Ovary (tissue), 9 donors: ENCODE data around the gene COMMD7. TPM values are rescaled to one million over a fixed set of nuclear protein-coding genes. Genes with fewer than 3 reads are reported as not detected.

ENCODE experiments used
- DNase-seq, 5 donors: peaks; one replicate each; pipeline ENCODE4 v3.0.0-alpha.2; 2019 to 2020
- H3K27ac ChIP-seq, 2 donors: fragments of 200-600 bp; one replicate each; pipeline versions ENCODE4 v1.5.1 to v1.8.0; 2019 to 2022
- H3K27me3 ChIP-seq: fragments of 200-600 bp; one replicate; pipeline ENCODE4 v1.8.0; 2022
- H3K36me3 ChIP-seq: fragments of 200-600 bp; sonication (generic); one replicate; pipeline ENCODE4 v1.5.1; 2019
- H3K4me1 ChIP-seq: one replicate; pipeline ENCODE4 v1.8.1; 2013; ENCODE audit warnings: mild to moderate bottlenecking, moderate library complexity; ENCODE audit not compliant: insufficient read depth
- H3K4me3 ChIP-seq: fragments of 200-600 bp; sonication (generic); one replicate; pipeline ENCODE4 v1.5.1; 2017
- H3K9me3 ChIP-seq, 2 donors: fragments of 200-600 bp in 1 of 2; sonication (generic) in 1 of 2; one replicate each; pipeline versions ENCODE4 v1.5.1 to v1.8.1; 2013 to 2019; ENCODE audit warnings: mild to moderate bottlenecking in 1 of 2, moderate library complexity in 1 of 2
- CTCF ChIP-seq, 3 donors: fragments of 450-650 bp in 2 of 3; fragments of 200-600 bp in 1 of 3; IDR thresholded peaks; one replicate each; pipeline versions ENCODE4 v1.5.1 to v1.8.0; 2016 to 2022; ENCODE audit warnings: antibody characterized with exemption in 3 of 3, mild to moderate bottlenecking in 1 of 3
- EP300 ChIP-seq: sonication (generic); formaldehyde crosslinking; IDR thresholded peaks from one replicate; pipeline ENCODE4 v1.6.1; 2017; ENCODE audit warnings: antibody characterized with exemption
- POLR2A ChIP-seq: fragments of 450-650 bp; IDR thresholded peaks from one replicate; pipeline ENCODE4 v1.6.1; 2017; ENCODE audit warnings: antibody characterized with exemption, mild to moderate bottlenecking, moderate library complexity
- WGBS, 3 donors: extraction: QIAGEN DNeasy Blood & Tissue Kit in 1 of 3; methylation state at CpG; one replicate each; pipeline versions ENCODE4 v1.1.5 to v1.1.7; 2013 to 2017; 5-methylcytosine and 5-hydroxymethylcytosine counted together
- intact Hi-C, 4 donors: fragments of 100-400 bp; cut with DNase I; formaldehyde crosslinking; loops; one replicate each; pipeline versions ENCODE4 v1.11.0 to v1.15.1; 2022 to 2023
- polyA plus RNA-seq, 2 donors: library from polyadenylated mRNA; stranded (reverse); fragments of 200-250 nt in 1 of 2; fragments of 350-450 nt in 1 of 2; fragmentation: Illumina TruSeq in 1 of 2; extraction: RNeasy Lipid Tissue Mini Kit (QIAGEN cat#74804) in 1 of 2; gene quantifications; one replicate each; pipeline ENCODE4 v1.2.3, GENCODE V29; 2013 to 2014
- total RNA-seq, 7 donors: library from RNA; depleted of rRNA in 2 of 7; stranded (reverse); fragments of >200 nt in 2 of 7; fragmentation: NEBNext Ultra II Directional in 3 of 7; extraction: Animal tissue kit (Norgen Biotek cat#: 25700) in 3 of 7; gene quantifications; one replicate each; pipeline versions ENCODE4 v1.1.0 to v1.2.4, GENCODE V29; 2016 to 2023
- donor health status: DM: no; HTN: no; CAD: no; lungs with moderate emphysema.
- donor health status: DM: no; HTN: no; CAD: no.
- donor health status: Bipolar disorder and iron deficiency.
- donor health status: DM: yes; HTN: yes; CAD: no.
- donor health status: DM: no; HTN: no; CAD: no.
- donor health status: DM: yes; HTN: yes; CAD: no.

COMMD7 gene
- total and polyA plus RNA-seq, 9 donors: 14.2 to 51.8 (median 26.3) TPM

GRCh38 chr20:32789896-32790750 lies 46.9 kb upstream of the COMMD7 start:
- no peak overlapping the region for H3K4me3 ChIP-seq
- TF ChIP-seq EP300 (no peak), POLR2A (no peak), CTCF (IDR thresholded peaks at IDR 0.05) (peak; percentile 84 to 88 (median 86))
- H3K4me1 ChIP-seq: no peaks in the 10 kb centered on the region
- DNase-seq: peak; percentile 63 to 81 (median 71)
- 64 to 76% (median 72%) methylated on average over 6 of the region's 6 CpGs for WGBS, 3 donors
- H3K36me3 ChIP-seq: no peaks in the 10 kb centered on the region
- intact Hi-C loops: no loop called here
- no peak overlapping the region for H3K27ac ChIP-seq
- no peaks in the 10 kb centered on the region for H3K9me3 ChIP-seq
- H3K27me3 ChIP-seq: no peaks in the 10 kb centered on the region

- Histone ChIP-seq H3K27me3 (no peaks in the 10 kb centered on the region), H3K27ac (no peak overlapping the region), H3K4me1 (no peaks in the 10 kb centered on the region), H3K9me3 (no peaks in the 10 kb centered on the region), H3K4me3 (no peak overlapping the region), H3K36me3 (no peaks in the 10 kb centered on the region)
- no peak for DNase-seq
- TF ChIP-seq CTCF (IDR thresholded peaks at IDR 0.05): no peak
- TF ChIP-seq POLR2A: no peak
- no peak for TF ChIP-seq EP300
- intact Hi-C loops: no loop called here
- 88 to 90% (median 88%) methylated on average over 16 of the region's 16 CpGs for WGBS, 3 donors
These were observed 43.9 kb upstream of the COMMD7 start for GRCh38 chr20:32787168-32787567.

- no peaks in the 10 kb centered on the region for H3K36me3 ChIP-seq
- WGBS, 3 donors: 93 to 95% (median 94%) methylated on average over 16 of the region's 16 CpGs
- no peaks in the 10 kb centered on the region for H3K9me3 ChIP-seq
- H3K27me3 ChIP-seq: no peaks in the 10 kb centered on the region
- no peaks in the 10 kb centered on the region for H3K4me1 ChIP-seq
- intact Hi-C loops: no loop called here
- no peak overlapping the region for H3K27ac ChIP-seq
- TF ChIP-seq POLR2A (no peak), EP300 (no peak), CTCF (IDR thresholded peaks at IDR 0.05) (no peak)
- DNase-seq: no peak
- H3K4me3 ChIP-seq: no peak overlapping the region
These were observed 42.9 kb upstream of the COMMD7 start for GRCh38 chr20:32786059-32786760.

GRCh38 chr20:32784369-32785080 lies 41.3 kb upstream of the COMMD7 start:
- no peaks in the 10 kb centered on the region for H3K27me3 ChIP-seq
- TF ChIP-seq CTCF (IDR thresholded peaks at IDR 0.05): no peak
- TF ChIP-seq POLR2A: no peak
- TF ChIP-seq EP300: no peak
- no peaks in the 10 kb centered on the region for H3K36me3 ChIP-seq
- intact Hi-C loops: no loop called here
- no peak for DNase-seq
- no peaks in the 10 kb centered on the region for H3K9me3 ChIP-seq
- 86 to 92% (median 91%) methylated on average over 13 of the region's 13 CpGs for WGBS, 3 donors
- no peak overlapping the region for H3K4me3 ChIP-seq
- no peak overlapping the region for H3K27ac ChIP-seq
- no peaks in the 10 kb centered on the region for H3K4me1 ChIP-seq
